Activated CD4-positive, alpha-beta T cell treated with anti-CD3 and anti-CD28 coated beads for 36 hours (primary cell): ENCODE measurements around the gene DUSP10. TPM values are rescaled to one million over a fixed set of nuclear protein-coding genes. Genes with fewer than 3 reads are reported as not detected.
A peak's percentile ranks its signal among the peaks of the same experiment; 100 is the strongest.

Source experiments
- ATAC-seq: fragments of 200-7000 bp; cut with Tn5 transposase; one replicate; pipeline ENCODE4 v1.10.0; 2021; ENCODE audit warnings: mild to moderate bottlenecking, moderate library complexity
- CTCF ChIA-PET: fragments of 350-600 bp; sonication (Branson Sonifier 250); formaldehyde crosslinking; loops from one replicate; lab custom pipeline; 2021; ENCODE audit warnings: antibody characterized with exemption; lab: Charles Lee
- POLR2A ChIA-PET: fragments of 350-600 bp; sonication (Branson Sonifier 250); formaldehyde crosslinking; loops from one replicate; lab custom pipeline; 2021; ENCODE audit warnings: antibody characterized with exemption, inconsistent platforms; lab: Charles Lee
- DNase-seq: peaks from one replicate; pipeline ENCODE4 v3.0.0-alpha.2; 2020
- H3K27ac Mint-ChIP-seq: one replicate; pipeline ENCODE4 v1.8.0; 2021; ENCODE audit warnings: mixed read lengths
- H3K27me3 Mint-ChIP-seq: one replicate; pipeline ENCODE4 v1.8.0; 2021; ENCODE audit warnings: mixed read lengths
- H3K36me3 Mint-ChIP-seq: one replicate; pipeline ENCODE4 v1.8.0; 2021; ENCODE audit warnings: low read depth, mixed read lengths
- H3K4me1 Mint-ChIP-seq: one replicate; pipeline ENCODE4 v1.8.0; 2021; ENCODE audit warnings: mixed read lengths
- H3K4me3 Mint-ChIP-seq: one replicate; pipeline ENCODE4 v1.8.0; 2021; ENCODE audit warnings: mild to moderate bottlenecking, moderate library complexity, mixed read lengths
- H3K9me3 Mint-ChIP-seq: one replicate; pipeline ENCODE4 v1.8.0; 2021; ENCODE audit warnings: low read depth, mixed read lengths
- intact Hi-C, 2 experiments: fragments of 100-400 bp; cut with DNase I in 1 of 2; cut with micrococcal nuclease in 1 of 2; formaldehyde crosslinking; loops; one replicate each; pipeline versions ENCODE4 v1.14.2 to v1.15.1; 2022 to 2024; cut with DNase I, micrococcal nuclease
- total RNA-seq, 2 experiments: library from RNA; stranded (reverse); gene quantifications; one replicate each; pipeline ENCODE4 v1.2.3, GENCODE V29; 2021

Gene DUSP10
- total RNA-seq, 2 experiments from 2014 or later = 7.3 to 9.2 TPM

GRCh38 chr1:221712776-221713431 lies 29.0 kb downstream of the DUSP10 start:
- Mint-ChIP-seq H3K9me3 (peaks cover 3% of the 10 kb centered on the region), H3K4me1 (peaks cover 78% of the 10 kb centered on the region), H3K36me3 (peaks cover 8% of the 10 kb centered on the region), H3K27ac (peak overlapping the region; percentile 94), H3K27me3 (no peaks in the 10 kb centered on the region), H3K4me3 (peak overlapping the region; percentile 41)
- CTCF ChIA-PET = interaction anchor here (1.3 to 1.7 kb wide), 4 partner anchors 10 to 28 kb away, joined by 4 to 5 read pairs (median 4); no protein-coding TSS in a partner anchor
- DNase-seq = peak; percentile 82
- POLR2A ChIA-PET = interaction anchor here (0.6 to 4.0 kb wide), 5 partner anchors 13 to 296 kb away, joined by 3 to 19 read pairs (median 4); partner anchors contain the start of gene DUSP10
- peak; percentile 64 for ATAC-seq
- intact Hi-C loops = loop anchor here (1.0 to 2.0 kb wide), 10 partner anchors 13 to 282 kb away; partner anchors contain the start of gene DUSP10 (in 1 of the 2)

GRCh38 chr1:221712198-221712684 lies 29.6 kb downstream of the DUSP10 start:
- peak; percentile 80 for ATAC-seq
- Mint-ChIP-seq H3K36me3 (peaks cover 7% of the 10 kb centered on the region), H3K4me3 (no peak overlapping the region), H3K27me3 (no peaks in the 10 kb centered on the region), H3K9me3 (peaks cover 3% of the 10 kb centered on the region), H3K4me1 (peaks cover 79% of the 10 kb centered on the region), H3K27ac (peak overlapping the region; percentile 94)
- DNase-seq = peak; percentile 63
- POLR2A ChIA-PET = interaction anchor here (0.6 to 4.0 kb wide), 5 partner anchors 13 to 297 kb away, joined by 3 to 19 read pairs (median 4); partner anchors contain the start of gene DUSP10
- CTCF ChIA-PET = interaction anchor here (1.3 to 1.7 kb wide), 3 partner anchors 11 to 29 kb away, joined by 4 to 5 read pairs (median 4); no protein-coding TSS in a partner anchor
- intact Hi-C loops = loop anchor here (1.0 to 2.0 kb wide), 9 partner anchors 14 to 283 kb away; partner anchors contain the start of gene DUSP10 (in 1 of the 2)

- H3K36me3 Mint-ChIP-seq = peaks cover 6% of the 10 kb centered on the region
- ChIA-PET POLR2A (interaction anchor here (0.6 to 4.0 kb wide), 3 partner anchors 13 to 30 kb away, joined by 3 to 19 read pairs (median 3); partner anchors contain the start of gene DUSP10), CTCF (interaction anchor here (1.3 to 1.6 kb wide), 2 partner anchors 12 to 15 kb away, joined by 4 to 5 read pairs; no protein-coding TSS in a partner anchor)
- DNase-seq (no peak), ATAC-seq (no peak)
- H3K4me3 Mint-ChIP-seq = no peak overlapping the region
- peaks cover 78% of the 10 kb centered on the region for H3K4me1 Mint-ChIP-seq
- peak overlapping the region; percentile 30 for H3K27ac Mint-ChIP-seq
- peaks cover 3% of the 10 kb centered on the region for H3K9me3 Mint-ChIP-seq
- no peaks in the 10 kb centered on the region for H3K27me3 Mint-ChIP-seq
- intact Hi-C loops = loop anchor here (1.0 to 2.0 kb wide), 9 partner anchors 15 to 283 kb away; partner anchors contain the start of gene DUSP10 (in 1 of the 2)
Observed at GRCh38 chr1:221711656-221712055, 30.2 kb downstream of the DUSP10 start.

GRCh38 chr1:221711063-221711577 lies 30.8 kb downstream of the DUSP10 start:
- ChIA-PET CTCF (interaction anchor here (1.2 to 1.6 kb wide), 2 partner anchors 12 to 31 kb away, joined by 5 to 7 read pairs; partner anchors contain the start of gene DUSP10), POLR2A (interaction anchor here (0.6 to 4.0 kb wide), 2 partner anchors 14 to 30 kb away, joined by 3 to 19 read pairs; partner anchors contain the start of gene DUSP10)
- ATAC-seq = no peak
- H3K36me3 Mint-ChIP-seq = peaks cover 7% of the 10 kb centered on the region
- peaks cover 3% of the 10 kb centered on the region for H3K9me3 Mint-ChIP-seq
- intact Hi-C loops = no loop called here
- peak overlapping the region; percentile 30 for H3K27ac Mint-ChIP-seq
- H3K4me1 Mint-ChIP-seq = peaks cover 77% of the 10 kb centered on the region
- DNase-seq = no peak
- no peak overlapping the region for H3K4me3 Mint-ChIP-seq
- H3K27me3 Mint-ChIP-seq = no peaks in the 10 kb centered on the region

GRCh38 chr1:221709854-221710253 lies 32.0 kb downstream of the DUSP10 start:
- DNase-seq (no peak), ATAC-seq (no peak)
- Mint-ChIP-seq H3K27ac (no peak overlapping the region), H3K27me3 (no peaks in the 10 kb centered on the region), H3K4me3 (no peak overlapping the region), H3K36me3 (peaks cover 16% of the 10 kb centered on the region), H3K4me1 (peaks cover 67% of the 10 kb centered on the region), H3K9me3 (peaks cover 3% of the 10 kb centered on the region)
- CTCF ChIA-PET = interaction anchor here (1.0 to 1.2 kb wide), 2 partner anchors 13 to 32 kb away, joined by 4 to 7 read pairs; partner anchors contain the start of gene DUSP10
- POLR2A ChIA-PET = interaction anchor here (4.0 kb wide), 1 partner anchor 31 kb away, joined by 19 read pairs; the partner anchor contains the start of gene DUSP10
- intact Hi-C loops = no loop called here

GRCh38 chr1:221708987-221709386 lies 32.9 kb downstream of the DUSP10 start:
- Mint-ChIP-seq H3K4me3 (no peak overlapping the region), H3K9me3 (no peaks in the 10 kb centered on the region), H3K27ac (peak overlapping the region; percentile 83), H3K36me3 (peaks cover 16% of the 10 kb centered on the region), H3K4me1 (peaks cover 58% of the 10 kb centered on the region), H3K27me3 (no peaks in the 10 kb centered on the region)
- ATAC-seq (no peak), DNase-seq (peak; percentile 47)
- ChIA-PET POLR2A (interaction anchor here (0.6 to 2.1 kb wide), 5 partner anchors 16 to 1533 kb away, joined by 3 to 20 read pairs (median 3); partner anchors contain the start of gene DUSP10), CTCF (interaction anchor here (0.9 to 1.7 kb wide), 3 partner anchors 16 to 93 kb away, joined by 3 to 6 read pairs (median 6); no protein-coding TSS in a partner anchor)
- intact Hi-C loops = loop anchor here (1.0 kb wide), 3 partner anchors 33 to 120 kb away; partner anchors contain the start of gene DUSP10 (in 1 of the 2)

- CTCF ChIA-PET = interaction anchor here (0.9 to 1.7 kb wide), 6 partner anchors 11 to 94 kb away, joined by 3 to 6 read pairs (median 4); partner anchors contain the start of gene DUSP10
- peaks cover 21% of the 10 kb centered on the region for H3K36me3 Mint-ChIP-seq
Observed at GRCh38 chr1:221708076-221708571, 33.8 kb downstream of the DUSP10 start.

GRCh38 chr1:221706876-221707582 lies 34.9 kb downstream of the DUSP10 start:
- Mint-ChIP-seq H3K27ac (no peak overlapping the region), H3K27me3 (no peaks in the 10 kb centered on the region), H3K4me1 (peaks cover 39% of the 10 kb centered on the region), H3K4me3 (no peak overlapping the region), H3K36me3 (peaks cover 25% of the 10 kb centered on the region), H3K9me3 (no peaks in the 10 kb centered on the region)
- no peak for ATAC-seq
- ChIA-PET CTCF (interaction anchor here (0.6 to 1.6 kb wide), 3 partner anchors 22 to 1232 kb away, joined by 3 to 4 read pairs (median 3); partner anchors contain the start of gene DUSP10), POLR2A (interaction anchor here (2.1 kb wide), 1 partner anchor 34 kb away, joined by 20 read pairs; the partner anchor contains the start of gene DUSP10)
- DNase-seq = peak; percentile 25
- intact Hi-C loops = no loop called here

More at GRCh38 chr1:221708076-221708571, 33.8 kb downstream of the DUSP10 start:
- intact Hi-C loops = loop anchor here (1.0 kb wide), 3 partner anchors 34 to 121 kb away; partner anchors contain the start of gene DUSP10 (in 1 of the 2)
- DNase-seq (peak; percentile 75), ATAC-seq (peak; percentile 62)
- Mint-ChIP-seq H3K27me3 (no peaks in the 10 kb centered on the region), H3K27ac (peak overlapping the region; percentile 83), H3K4me1 (peaks cover 50% of the 10 kb centered on the region), H3K4me3 (no peak overlapping the region), H3K9me3 (no peaks in the 10 kb centered on the region)
- POLR2A ChIA-PET = interaction anchor here (0.7 to 2.1 kb wide), 5 partner anchors 16 to 35 kb away, joined by 3 to 20 read pairs (median 6); partner anchors contain the start of gene DUSP10

GRCh38 chr1:221706191-221706590 lies 35.7 kb downstream of the DUSP10 start:
- DNase-seq (no peak), ATAC-seq (no peak)
- H3K36me3 Mint-ChIP-seq = peaks cover 27% of the 10 kb centered on the region
- peaks cover 31% of the 10 kb centered on the region for H3K4me1 Mint-ChIP-seq
- no peak overlapping the region for H3K4me3 Mint-ChIP-seq
- H3K27me3 Mint-ChIP-seq = no peaks in the 10 kb centered on the region
- no peak overlapping the region for H3K27ac Mint-ChIP-seq
- no peaks in the 10 kb centered on the region for H3K9me3 Mint-ChIP-seq
- POLR2A ChIA-PET = no interaction called here
- CTCF ChIA-PET = interaction anchor here (1.6 kb wide), 1 partner anchor 23 kb away, joined by 3 read pairs; no protein-coding TSS in a partner anchor
- intact Hi-C loops = no loop called here

GRCh38 chr1:221704306-221704705 lies 37.6 kb downstream of the DUSP10 start:
- ChIA-PET POLR2A (no interaction called here), CTCF (no interaction called here)
- no peak overlapping the region for H3K27ac Mint-ChIP-seq
- H3K4me3 Mint-ChIP-seq = no peak overlapping the region
- H3K27me3 Mint-ChIP-seq = no peaks in the 10 kb centered on the region
- DNase-seq = no peak
- peaks cover 18% of the 10 kb centered on the region for H3K4me1 Mint-ChIP-seq
- no peak for ATAC-seq
- peaks cover 27% of the 10 kb centered on the region for H3K36me3 Mint-ChIP-seq
- no peaks in the 10 kb centered on the region for H3K9me3 Mint-ChIP-seq
- intact Hi-C loops = loop anchor here in 1 of 2 experiments (2.0 kb wide), 1 partner anchor 14 kb away; no protein-coding TSS in a partner anchor
